H1 (cell line): ENCODE results near the gene TIMM8A. TPM values are rescaled to one million over a fixed set of nuclear protein-coding genes. Genes with fewer than 3 reads are reported as not detected.

ENCODE experiments used
- CTCF ChIA-PET: fragments of 300-600 bp; sonication (Branson Sonifier 250); formaldehyde crosslinking; loops from one replicate; lab custom pipeline; 2021; ENCODE audit not compliant: partially characterized antibody; lab: Charles Lee
- POLR2A ChIA-PET: fragments of 300-600 bp; sonication (Branson Sonifier 250); formaldehyde crosslinking; loops from one replicate; lab custom pipeline; 2021; ENCODE audit warnings: inconsistent platforms; ENCODE audit not compliant: partially characterized antibody; lab: Charles Lee
- DNase-seq, 2 experiments: peaks; one replicate each; pipeline versions ENCODE4 v3.0.0 to v3.0.0-alpha.2; 2010 to 2022; ENCODE audit warnings: low spot score in 2 of 2, low read depth in 1 of 2, mixed read lengths in 1 of 2
- FAIRE-seq: peaks from 2 replicates; lab custom pipeline; 2011; peaks lifted over from hg19 to GRCh38; lab: Jason Lieb, UNC
- H2AFZ ChIP-seq: 2 replicates; pipeline ENCODE4 v1.8.1; 2012; ENCODE audit warnings: low read length, inconsistent platforms
- H2AK5ac ChIP-seq: 2 replicates; pipeline ENCODE4 v1.6.1; 2013; ENCODE audit warnings: low read depth, low read length
- H2BK120ac ChIP-seq: replicated peaks from 2 replicates; pipeline ENCODE3; 2013; ENCODE audit warnings: low read depth, low read length, inconsistent platforms
- H2BK12ac ChIP-seq: 2 replicates; pipeline ENCODE4 v1.6.1; 2013; ENCODE audit warnings: low read depth, low read length
- H2BK15ac ChIP-seq: 2 replicates; pipeline ENCODE4 v1.6.1; 2013; ENCODE audit warnings: low read length
- H2BK20ac ChIP-seq: 2 replicates; pipeline ENCODE4 v1.6.1; 2013; ENCODE audit warnings: low read length
- H2BK5ac ChIP-seq: 2 replicates; pipeline ENCODE4 v1.6.1; 2013; ENCODE audit warnings: low read depth, low read length
- H3K14ac ChIP-seq: 2 replicates; pipeline ENCODE4 v1.6.1; 2013; ENCODE audit warnings: inconsistent platforms; ENCODE audit not compliant: insufficient read length
- H3K18ac ChIP-seq: 2 replicates; pipeline ENCODE4 v1.6.1; 2013; ENCODE audit warnings: low read length; ENCODE audit errors: extremely low read depth
- H3K23ac ChIP-seq: 2 replicates; pipeline ENCODE4 v1.6.1; 2013; ENCODE audit warnings: inconsistent platforms; ENCODE audit not compliant: insufficient read length
- H3K23me2 ChIP-seq: 2 replicates; pipeline ENCODE4 v1.6.1; 2013; ENCODE audit warnings: low read depth, low read length
- H3K27ac ChIP-seq: 2 replicates; pipeline ENCODE4 v1.6.1; 2011; ENCODE audit warnings: low read depth, low read length, inconsistent platforms
- H3K27me3 ChIP-seq, 4 experiments: replicated peaks in 1 of 4; 1 replicate in 1 of 4; 2 replicates in 3 of 4; pipeline versions ENCODE4 v1.6.1 to v1.8.1; 2011 to 2013; ENCODE audit warnings: low read length in 3 of 4, mild to moderate bottlenecking in 3 of 4, inconsistent platforms in 2 of 4, mixed read lengths in 2 of 4, moderate library complexity in 1 of 4; ENCODE audit not compliant: control insufficient read depth in 3 of 4, insufficient read depth in 3 of 4; ENCODE audit errors: extremely low read depth in 1 of 4
- H3K36me3 ChIP-seq, 4 experiments: 2 replicates each; pipeline versions ENCODE4 v1.6.1 to v1.8.1; 2011 to 2013; ENCODE audit warnings: mild to moderate bottlenecking in 4 of 4, low read length in 3 of 4, moderate library complexity in 2 of 4, control low read depth in 1 of 4, inconsistent platforms in 1 of 4; ENCODE audit not compliant: insufficient read depth in 4 of 4, control insufficient read depth in 2 of 4
- H3K4ac ChIP-seq: replicated peaks from 2 replicates; pipeline ENCODE3; 2013; ENCODE audit warnings: low read length, low read depth, mixed read lengths, inconsistent platforms; ENCODE audit not compliant: insufficient read length
- H3K4me1 ChIP-seq, 4 experiments: replicated peaks in 1 of 4; 1 replicate in 1 of 4; 2 replicates in 3 of 4; pipeline versions ENCODE4 v1.6.1 to v1.8.1; 2011 to 2013; ENCODE audit warnings: low read length in 3 of 4, inconsistent platforms in 2 of 4, mixed read lengths in 1 of 4; ENCODE audit not compliant: insufficient read depth in 4 of 4, control insufficient read depth in 3 of 4
- H3K4me2 ChIP-seq, 2 experiments: 2 replicates each; pipeline versions ENCODE4 v1.6.1 to v1.8.1; 2011 to 2013; ENCODE audit warnings: low read depth in 2 of 2, low read length in 2 of 2, control low read depth in 1 of 2, inconsistent platforms in 1 of 2, mild to moderate bottlenecking in 1 of 2; ENCODE audit not compliant: insufficient read depth in 1 of 2
- H3K4me3 ChIP-seq, 4 experiments: fragments of 200-600, 300-600 bp in 1 of 4; sonication (generic), shearing (Covaris generic), sonication (Bioruptor Twin) in 1 of 4; 2 replicates each; pipeline versions ENCODE4 v1.5.1 to v1.8.1; 2011 to 2016; ENCODE audit warnings: low read length in 4 of 4, low read depth in 3 of 4, control low read depth in 2 of 4, inconsistent platforms in 2 of 4, mild to moderate bottlenecking in 2 of 4, mixed read lengths in 1 of 4, moderate library complexity in 1 of 4; ENCODE audit not compliant: insufficient read depth in 2 of 4; ENCODE audit errors: extremely low read depth in 1 of 4
- H3K56ac ChIP-seq: replicated peaks from 2 replicates; pipeline ENCODE3; 2013; ENCODE audit warnings: low read depth, mild to moderate bottlenecking, mixed read lengths, low read length, inconsistent platforms; ENCODE audit not compliant: insufficient read length
- H3K79me1 ChIP-seq: 2 replicates; pipeline ENCODE4 v1.6.1; 2013; ENCODE audit warnings: low read depth, low read length, control low read depth
- H3K79me2 ChIP-seq, 2 experiments: 2 replicates each; pipeline versions ENCODE4 v1.6.1 to v1.8.1; 2012 to 2013; ENCODE audit warnings: low read length in 2 of 2, mild to moderate bottlenecking in 2 of 2, inconsistent platforms in 1 of 2; ENCODE audit not compliant: insufficient read depth in 2 of 2, control insufficient read depth in 1 of 2
- H3K9ac ChIP-seq, 4 experiments: replicated peaks in 1 of 4; 1 replicate in 1 of 4; 2 replicates in 3 of 4; pipeline versions ENCODE4 v1.6.1 to v1.8.1; 2011 to 2013; ENCODE audit warnings: low read depth in 3 of 4, low read length in 3 of 4, control low read depth in 2 of 4, mild to moderate bottlenecking in 2 of 4, moderate library complexity in 2 of 4, inconsistent platforms in 1 of 4; ENCODE audit errors: extremely low read depth in 1 of 4
- H3K9me3 ChIP-seq, 2 experiments: 2 replicates each; pipeline versions ENCODE4 v1.6.1 to v1.8.1; 2012 to 2013; ENCODE audit warnings: mild to moderate bottlenecking in 2 of 2, moderate library complexity in 2 of 2, control low read depth in 1 of 2, inconsistent platforms in 1 of 2, low read depth in 1 of 2, low read length in 1 of 2, mixed read lengths in 1 of 2; ENCODE audit not compliant: insufficient read depth in 2 of 2
- H4K20me1 ChIP-seq, 2 experiments: replicated peaks in 1 of 2; 2 replicates each; pipeline versions ENCODE3 to v1.8.1; 2011 to 2013; ENCODE audit warnings: inconsistent platforms in 2 of 2, low read length in 2 of 2, mild to moderate bottlenecking in 1 of 2; ENCODE audit not compliant: insufficient read depth in 2 of 2, control insufficient read depth in 1 of 2
- H4K5ac ChIP-seq: 2 replicates; pipeline ENCODE4 v1.6.1; 2013; ENCODE audit warnings: low read length, low read depth, mixed read lengths, inconsistent platforms; ENCODE audit not compliant: insufficient read length
- H4K8ac ChIP-seq: 2 replicates; pipeline ENCODE4 v1.8.0; 2013; ENCODE audit warnings: mild to moderate bottlenecking, moderate library complexity, low read length, inconsistent platforms; ENCODE audit not compliant: insufficient read depth; ENCODE audit errors: extremely low read depth
- H4K91ac ChIP-seq: replicated peaks from 2 replicates; pipeline ENCODE3; 2013; ENCODE audit warnings: low read length, mixed read lengths, inconsistent platforms; ENCODE audit not compliant: insufficient read length
- ASH2L ChIP-seq: fragments of 200-600, 300-600 bp; sonication (generic); IDR thresholded peaks from one replicate; pipeline ENCODE4 v1.7.1; 2017; ENCODE audit warnings: low read length
- CTBP2 ChIP-seq: IDR thresholded peaks from 2 replicates; pipeline ENCODE4 v1.7.0; 2011; ENCODE audit warnings: borderline replicate concordance, mild to moderate bottlenecking, moderate library complexity, mixed read lengths, low read length; ENCODE audit not compliant: insufficient read depth, insufficient read length
- EZH2 ChIP-seq: fragments of 200-600 bp; sonication (generic); IDR thresholded peaks from 2 replicates; pipeline ENCODE4 v1.7.1; 2012; ENCODE audit warnings: low read depth, mild to moderate bottlenecking, moderate library complexity, low read length, inconsistent platforms; ENCODE audit not compliant: severe bottlenecking
- RBBP5 ChIP-seq: IDR thresholded peaks from 2 replicates; pipeline ENCODE4 v1.7.1; 2012; ENCODE audit warnings: low read depth, mild to moderate bottlenecking, inconsistent platforms, low read length, moderate library complexity, borderline replicate concordance
- SRF ChIP-seq: IDR thresholded peaks from 2 replicates; pipeline ENCODE4 v1.6.1; 2011; ENCODE audit warnings: mild to moderate bottlenecking, low read depth, low read length, moderate library complexity
- TBP ChIP-seq: IDR thresholded peaks from 2 replicates; pipeline ENCODE4 v1.6.1; 2011; ENCODE audit warnings: low read depth, low read length, improper control_type of control experiment
- YY1 ChIP-seq: IDR thresholded peaks from 2 replicates; pipeline ENCODE4 v1.6.1; 2011; ENCODE audit warnings: low read depth, mild to moderate bottlenecking, low read length
- WGBS, 2 experiments: shearing (Covaris generic) in 1 of 2; methylation state at CpG; one replicate each; pipeline versions ENCODE4 v1.1.6 to v1.1.7; 2013 to 2015; ENCODE audit warnings: low lambda C conversion rate in 2 of 2, mixed read lengths in 2 of 2, inconsistent platforms in 1 of 2, low coverage in 1 of 2, missing lambda C conversion rate in 1 of 2; ENCODE audit not compliant: insufficient replicate concordance in 2 of 2, insufficient coverage in 1 of 2, insufficient read length in 1 of 2; ENCODE audit errors: extremely low coverage in 1 of 2, missing lambda C conversion rate in 1 of 2; 5-methylcytosine and 5-hydroxymethylcytosine counted together
- polyA plus RNA-seq, 7 experiments: library from polyadenylated mRNA; depleted of rRNA in 3 of 7; stranded (reverse) in 5 of 7; unstranded in 2 of 7; fragments of >200 nt in 5 of 7; fragments of 200-250 nt in 2 of 7; gene quantifications; 1 replicate in 5 of 7; 2 replicates in 1 of 7; 4 replicates in 1 of 7; pipeline versions ENCODE4 v1.2.1 to v1.2.3, GENCODE V29; 2011 to 2013; ENCODE audit warnings: missing spikeins in 2 of 7, mixed read lengths in 2 of 7
- total RNA-seq: library from RNA; stranded (reverse); fragmentation: NEBNext Ultra II Directional; extraction: Animal tissue kit (Norgen Biotek cat#: 25700); gene quantifications from 2 replicates; pipeline ENCODE4 v1.2.1, GENCODE V29; 2021
- TF ChIP-seq, protein P1 (sequence below), 3 experiments: IDR thresholded peaks; 1 replicate in 2 of 3; 2 replicates in 1 of 3; pipeline versions ENCODE4 v1.5.1 to v1.6.1; 2011; ENCODE audit warnings: low read length in 3 of 3, mild to moderate bottlenecking in 3 of 3, inconsistent platforms in 2 of 3, low read depth in 1 of 3, moderate library complexity in 1 of 3; ENCODE audit not compliant: insufficient read depth in 1 of 3; ENCODE audit errors: control extremely low read depth in 1 of 3
- TF ChIP-seq, protein P2 (sequence below): IDR thresholded peaks from 2 replicates; pipeline ENCODE4 v1.6.1; 2011; ENCODE audit warnings: low read length, improper control_type of control experiment

The TIMM8A gene
- total and polyA plus RNA-seq, 2 of the 8 experiments (the other 6 are each of a cell fraction or from before 2014, with no cell fraction given): 16.1 to 38.1 TPM

DNA sequence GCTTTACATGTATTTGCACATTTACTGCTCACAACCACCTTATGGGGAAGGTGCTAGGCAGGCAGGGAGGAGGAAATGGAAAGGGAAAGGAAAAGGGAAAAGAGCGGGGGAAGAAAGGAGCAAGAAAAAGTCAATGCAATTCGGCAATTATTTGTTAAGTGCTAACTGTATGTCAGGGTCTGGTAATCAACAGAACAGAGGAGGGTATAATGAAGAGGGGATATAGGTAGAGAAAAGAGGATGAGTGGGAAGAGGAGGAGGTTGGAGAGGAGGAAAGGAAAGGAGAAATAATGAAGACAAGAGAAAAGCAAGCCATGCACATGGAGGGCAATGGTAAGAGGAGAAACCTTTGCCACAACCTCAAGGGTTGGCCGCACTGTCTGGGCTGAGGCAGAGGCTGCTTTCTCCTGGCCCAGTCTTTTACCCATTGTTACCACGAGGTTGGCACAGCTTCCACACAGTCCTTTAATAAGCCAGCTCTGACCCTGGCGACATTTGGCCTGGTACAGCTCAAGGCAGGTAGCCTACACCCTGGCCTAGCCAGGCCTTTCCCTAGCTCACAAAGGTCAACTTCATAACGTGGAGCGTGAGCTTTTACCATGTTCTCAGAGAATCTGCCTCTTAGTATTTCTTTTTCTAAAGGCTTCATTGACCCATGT lies 36.6 kb upstream of the TIMM8A start:
- no peak for FAIRE-seq
- Histone ChIP-seq H2BK20ac (no peak overlapping the region), H2BK120ac (no peak overlapping the region)

More for the DNA sequence above, 36.6 kb upstream of the TIMM8A start:
- WGBS, 2 experiments: 90% methylated on average over 6 of the region's 7 CpGs; no CpG with 5 or more reads in 1 of the 2 experiments
- no peaks in the 10 kb centered on the region for H3K9me3 ChIP-seq
- no peak overlapping the region for H3K4me2 ChIP-seq
- H3K27ac ChIP-seq: no peak overlapping the region
- no peak overlapping the region for H3K9ac ChIP-seq
- TF ChIP-seq SRF (no peak), ASH2L (no peak), TBP (no peak), CTBP2 (no peak), YY1 (no peak), EZH2 (no peak), RBBP5 (no peak)
- TF ChIP-seq, protein P1, sequence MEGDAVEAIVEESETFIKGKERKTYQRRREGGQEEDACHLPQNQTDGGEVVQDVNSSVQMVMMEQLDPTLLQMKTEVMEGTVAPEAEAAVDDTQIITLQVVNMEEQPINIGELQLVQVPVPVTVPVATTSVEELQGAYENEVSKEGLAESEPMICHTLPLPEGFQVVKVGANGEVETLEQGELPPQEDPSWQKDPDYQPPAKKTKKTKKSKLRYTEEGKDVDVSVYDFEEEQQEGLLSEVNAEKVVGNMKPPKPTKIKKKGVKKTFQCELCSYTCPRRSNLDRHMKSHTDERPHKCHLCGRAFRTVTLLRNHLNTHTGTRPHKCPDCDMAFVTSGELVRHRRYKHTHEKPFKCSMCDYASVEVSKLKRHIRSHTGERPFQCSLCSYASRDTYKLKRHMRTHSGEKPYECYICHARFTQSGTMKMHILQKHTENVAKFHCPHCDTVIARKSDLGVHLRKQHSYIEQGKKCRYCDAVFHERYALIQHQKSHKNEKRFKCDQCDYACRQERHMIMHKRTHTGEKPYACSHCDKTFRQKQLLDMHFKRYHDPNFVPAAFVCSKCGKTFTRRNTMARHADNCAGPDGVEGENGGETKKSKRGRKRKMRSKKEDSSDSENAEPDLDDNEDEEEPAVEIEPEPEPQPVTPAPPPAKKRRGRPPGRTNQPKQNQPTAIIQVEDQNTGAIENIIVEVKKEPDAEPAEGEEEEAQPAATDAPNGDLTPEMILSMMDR (IDR thresholded peaks at IDR 0.05; ENCODE audit: control extremely low read depth in 1 of 3, insufficient read depth in 1 of 3, low read depth in 1 of 3, low read length in 3 of 3): no peak
- TF ChIP-seq, protein P2, sequence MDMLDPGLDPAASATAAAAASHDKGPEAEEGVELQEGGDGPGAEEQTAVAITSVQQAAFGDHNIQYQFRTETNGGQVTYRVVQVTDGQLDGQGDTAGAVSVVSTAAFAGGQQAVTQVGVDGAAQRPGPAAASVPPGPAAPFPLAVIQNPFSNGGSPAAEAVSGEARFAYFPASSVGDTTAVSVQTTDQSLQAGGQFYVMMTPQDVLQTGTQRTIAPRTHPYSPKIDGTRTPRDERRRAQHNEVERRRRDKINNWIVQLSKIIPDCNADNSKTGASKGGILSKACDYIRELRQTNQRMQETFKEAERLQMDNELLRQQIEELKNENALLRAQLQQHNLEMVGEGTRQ: no peak
- TF ChIP-seq, all 59 proteins: peak for 0
- no peak overlapping the region for H3K14ac ChIP-seq
- ChIA-PET CTCF (interaction anchor here (1.2 kb wide), 1 partner anchor 27 kb away, joined by 3 read pairs; no protein-coding TSS in a partner anchor), POLR2A (interaction anchor here (1.1 kb wide), 1 partner anchor 10 kb away, joined by 4 read pairs; no protein-coding TSS in a partner anchor)
- no peak overlapping the region for H3K56ac ChIP-seq
- H4K5ac ChIP-seq: no peak overlapping the region
- H4K91ac ChIP-seq: no peak overlapping the region
- no peaks in the 10 kb centered on the region for H4K20me1 ChIP-seq
- H3K79me2 ChIP-seq: no peaks in the 10 kb centered on the region
- H3K4me1 ChIP-seq: no peaks in the 10 kb centered on the region
- no peaks in the 10 kb centered on the region for H3K23me2 ChIP-seq
- H2BK12ac ChIP-seq: no peak overlapping the region
- no peak overlapping the region for H2BK15ac ChIP-seq
- no peak overlapping the region for H3K4me3 ChIP-seq
- H2AK5ac ChIP-seq: no peak overlapping the region
- H3K79me1 ChIP-seq: no peaks in the 10 kb centered on the region
- H3K27me3 ChIP-seq: no peaks in the 10 kb centered on the region
- H3K18ac ChIP-seq: no peak overlapping the region
- no peak overlapping the region for H4K8ac ChIP-seq
- no peak for DNase-seq
- no peak overlapping the region for H3K23ac ChIP-seq
- no peaks in the 10 kb centered on the region for H3K36me3 ChIP-seq
- no peak overlapping the region for H2BK5ac ChIP-seq
- H3K4ac ChIP-seq: no peak overlapping the region
- H2AFZ ChIP-seq: no peak overlapping the region
